Activated T-cell treated with anti-CD3 and anti-CD28 coated beads, Interleukin-2, amount 50 U/mL, for 48 hours (primary cell): Measurements from ENCODE around the gene FGF11.

ENCODE experiments used
- DNase-seq, 2 experiments: peaks; one replicate each; pipeline ENCODE4 v3.0.0-alpha.2; 2020

The FGF11 gene

GRCh38 chr17:7408863-7409262 is 30.4 kb upstream of the FGF11 start:
- no peak for DNase-seq

GRCh38 chr17:7409716-7410115 is 29.6 kb upstream of the FGF11 start:
- DNase-seq = no peak

DNA sequence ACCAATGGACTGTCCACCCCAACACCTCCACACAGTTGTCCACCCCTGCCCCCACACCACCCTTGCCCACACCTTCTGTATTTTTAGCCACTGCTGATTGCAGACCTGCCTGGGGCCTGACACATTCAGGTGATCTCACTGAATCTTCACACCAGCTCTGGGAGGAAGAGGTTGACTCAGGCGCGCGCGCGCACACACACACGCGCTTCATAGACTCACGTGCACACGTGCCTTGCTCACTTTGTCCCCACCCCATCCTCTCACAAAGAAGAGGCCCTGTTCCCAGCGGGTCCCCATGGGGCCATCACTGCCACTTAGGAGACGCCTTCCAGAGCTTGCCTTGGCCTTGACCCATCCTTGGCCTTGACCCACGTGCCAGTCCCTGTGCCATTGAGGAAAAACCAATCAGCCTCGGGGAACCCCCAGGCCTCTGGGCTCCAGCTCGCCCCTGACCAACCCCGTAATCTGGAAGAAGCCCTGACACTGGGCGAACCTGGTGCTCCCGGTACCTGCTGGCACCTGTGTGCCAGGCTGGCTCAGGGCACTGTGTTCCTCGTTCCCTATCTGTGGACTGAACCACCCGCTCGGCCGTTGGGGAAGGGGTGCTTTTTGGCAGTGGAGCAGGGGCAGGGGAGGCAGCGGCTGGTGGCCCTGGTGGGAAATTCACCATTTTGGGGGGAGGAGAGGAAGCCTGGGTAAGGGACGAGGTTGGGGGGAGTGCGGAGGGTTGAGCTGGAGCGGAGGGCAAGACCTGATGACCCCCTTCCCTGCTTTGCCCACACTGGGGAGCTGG is 28.5 kb upstream of the FGF11 start:
- no peak for DNase-seq

DNA sequence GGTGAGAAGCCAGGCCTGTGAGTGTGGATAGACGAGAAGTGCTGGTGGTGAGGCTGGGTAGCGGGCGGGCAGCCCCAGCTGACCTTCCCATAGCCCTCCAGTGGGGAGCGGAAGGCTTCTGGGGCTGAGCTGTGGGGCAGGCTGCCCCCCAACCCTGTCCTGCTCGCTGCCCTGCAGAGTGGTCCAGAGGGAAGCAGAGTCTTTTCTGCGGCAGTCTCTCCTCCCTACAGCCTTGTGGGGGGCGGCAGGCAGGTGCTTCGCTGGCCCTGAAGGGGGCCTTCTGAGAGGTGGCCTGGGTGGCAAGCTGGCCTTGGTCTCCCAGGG is 27.9 kb upstream of the FGF11 start:
- DNase-seq = no peak

GRCh38 chr17:7413346-7413985 is 25.8 kb upstream of the FGF11 start:
- no peak for DNase-seq

GRCh38 chr17:7414837-7415236 is 24.5 kb upstream of the FGF11 start:
- DNase-seq = no peak

- no peak for DNase-seq
These were observed 23.5 kb upstream of the FGF11 start for GRCh38 chr17:7415784-7416183.

DNA sequence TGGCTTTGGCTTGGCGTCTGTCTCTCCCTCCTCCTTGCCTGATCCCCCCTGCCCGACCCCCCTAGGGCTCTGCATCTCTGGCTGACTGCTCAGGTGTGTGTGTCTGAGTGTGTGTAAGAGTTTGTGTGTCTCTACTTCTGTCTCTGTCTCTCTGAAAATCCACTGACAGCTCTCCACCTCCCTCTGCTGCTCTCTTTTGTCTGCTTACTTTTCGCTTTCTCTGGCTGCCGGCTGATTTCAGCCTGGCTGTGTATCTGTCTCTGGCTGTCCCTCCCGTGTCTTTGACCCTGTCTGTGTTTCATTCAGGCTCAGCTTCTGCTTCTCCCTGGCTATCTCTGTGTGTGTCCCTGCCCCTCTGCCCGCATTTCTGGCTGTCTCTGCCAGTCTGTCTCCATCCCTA is 23.0 kb upstream of the FGF11 start:
- DNase-seq = no peak

- no peak for DNase-seq
These were observed 22.2 kb upstream of the FGF11 start for GRCh38 chr17:7417056-7417655.

DNA sequence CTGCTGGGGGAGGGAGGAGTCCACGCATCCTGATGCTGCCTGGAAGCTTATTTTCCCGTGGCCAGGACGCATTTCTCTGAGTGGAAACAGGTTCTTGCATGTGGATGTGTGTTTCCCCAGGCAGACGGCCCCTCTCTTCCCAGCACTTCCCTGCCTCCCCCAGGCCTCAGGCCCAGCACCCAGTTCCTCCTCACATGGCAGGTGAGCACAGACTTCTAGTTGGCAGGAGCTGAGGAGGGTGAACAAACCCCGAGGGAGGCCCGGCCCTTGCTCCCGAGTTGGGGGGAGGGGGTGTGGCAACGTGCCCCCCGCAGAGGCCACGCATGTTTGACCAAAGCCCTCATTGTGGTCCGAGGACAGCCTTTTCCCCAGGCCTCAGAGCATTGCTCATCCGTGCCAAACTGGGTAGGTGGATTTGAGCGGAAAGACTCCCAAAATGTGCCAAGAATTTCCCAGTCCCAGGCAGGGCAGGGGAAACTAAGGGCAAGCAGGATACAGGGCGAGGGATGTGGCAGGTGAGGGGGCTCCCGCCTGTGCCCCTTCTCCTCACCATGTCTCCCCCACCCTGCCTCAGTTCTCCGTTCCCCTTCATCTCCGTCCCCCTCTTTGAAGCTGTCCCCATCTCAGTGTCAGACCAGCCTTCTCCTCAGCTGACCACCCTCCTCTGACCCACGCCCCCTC is 20.7 kb upstream of the FGF11 start:
- no peak for DNase-seq

DNA sequence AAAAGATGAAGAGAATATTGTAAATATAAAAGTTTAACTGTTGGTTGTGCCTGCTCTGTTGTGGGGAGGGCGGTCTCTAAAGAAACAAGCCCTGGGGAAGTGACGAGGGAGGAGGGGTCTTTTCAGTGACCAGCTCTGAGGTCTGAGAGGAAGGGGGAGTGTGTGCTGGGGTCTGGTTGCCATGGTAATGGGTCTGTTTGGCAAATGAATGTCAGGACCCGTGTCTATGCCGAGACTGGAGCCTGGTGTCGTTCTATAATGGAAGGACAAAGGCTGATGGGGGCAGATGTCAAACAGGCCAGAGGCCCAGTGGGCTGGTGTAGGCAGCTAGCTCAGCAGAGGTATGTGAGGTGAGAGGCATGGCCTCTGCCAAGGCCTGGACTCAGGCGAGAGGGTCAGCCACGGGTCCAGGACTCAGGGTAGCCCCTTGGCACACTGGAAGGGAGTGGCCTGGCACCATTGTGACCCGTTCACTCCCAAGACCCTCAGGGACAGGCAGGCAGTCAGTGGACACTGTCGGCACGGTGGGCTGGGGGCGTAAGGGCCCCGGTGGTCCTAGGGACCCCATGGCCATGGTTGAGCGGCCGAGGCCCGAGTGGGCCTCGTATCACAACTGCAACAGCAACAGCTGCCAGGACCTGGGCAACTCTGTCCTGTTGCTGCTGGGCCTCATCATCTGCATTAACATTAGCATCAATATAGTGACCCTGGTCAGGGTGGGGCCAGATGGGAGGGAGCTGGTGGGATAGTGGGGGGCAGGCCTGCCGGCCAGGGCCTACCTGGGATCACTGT is 19.3 kb upstream of the FGF11 start, which contains the start of gene SPEM1:
TSS of gene SPEM1 (plus strand) at position 506 of the 792 bp plus-strand sequence. CDS start at position 567, 61 bp downstream.
- no peak for DNase-seq

DNA sequence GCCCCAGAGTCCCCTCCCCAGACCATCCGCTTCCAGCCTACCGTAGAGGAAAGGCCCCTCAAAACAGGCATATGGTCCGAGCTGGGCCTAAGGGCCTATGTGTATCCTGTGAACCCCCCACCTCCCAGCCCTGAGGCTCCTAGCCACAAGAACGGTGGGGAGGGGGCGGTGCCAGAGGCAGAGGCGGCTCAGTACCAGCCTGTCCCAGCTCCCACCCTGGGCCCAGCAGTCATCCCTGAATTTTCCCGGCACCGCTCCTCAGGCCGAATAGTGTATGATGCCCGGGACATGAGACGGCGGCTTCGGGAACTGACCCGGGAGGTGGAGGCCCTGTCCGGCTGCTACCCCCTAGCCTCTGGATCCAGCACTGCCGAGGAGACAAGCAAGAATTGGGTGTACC is 18.1 kb upstream of the FGF11 start:
- DNase-seq = no peak

DNA sequence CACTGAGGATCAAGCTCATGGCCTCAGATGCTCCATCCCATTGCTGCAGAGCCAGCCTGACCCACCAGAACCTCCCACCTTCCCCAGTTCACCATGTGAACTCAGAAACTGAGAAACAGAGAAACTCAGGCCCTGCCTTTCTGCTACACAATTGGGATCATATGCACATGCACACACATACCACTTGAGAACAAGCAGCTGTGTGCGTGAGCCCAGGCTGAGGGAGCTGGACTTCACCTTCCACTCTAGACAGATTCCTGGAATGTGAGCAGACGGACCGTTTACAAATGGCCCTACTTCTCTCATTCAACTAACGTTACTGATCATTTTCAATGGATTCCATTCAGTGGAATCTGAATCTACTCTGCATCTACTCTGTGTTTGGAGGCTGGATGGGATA is 15.6 kb upstream of the FGF11 start:
- DNase-seq = no peak

GRCh38 chr17:7425316-7425715 is 14.0 kb upstream of the FGF11 start, which contains the start of gene SPEM2:
TSS of gene SPEM2 (plus strand) at chr17:7425616. CDS start at chr17:7425689, 73 bp downstream.
- DNase-seq = no peak

DNA sequence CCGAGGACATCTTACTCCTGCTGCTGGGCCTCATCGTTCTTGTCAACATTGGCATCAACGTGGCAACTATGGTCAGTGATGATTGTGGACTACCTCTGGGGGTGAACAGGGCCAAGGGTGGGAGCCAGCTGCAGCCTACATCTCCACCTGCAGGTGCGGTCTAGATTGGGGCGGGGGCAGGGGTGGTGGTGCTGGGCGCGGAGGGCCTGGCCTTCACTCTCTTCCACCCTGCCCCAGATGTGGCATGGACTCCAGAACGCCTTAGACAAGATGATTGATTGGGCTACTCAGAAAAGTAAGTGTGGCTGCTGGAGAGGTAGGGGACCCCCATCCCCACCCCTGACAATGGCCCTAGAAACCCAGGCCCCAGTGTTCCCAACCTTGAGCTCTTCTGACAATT is 13.6 kb upstream of the FGF11 start:
- no peak for DNase-seq

DNA sequence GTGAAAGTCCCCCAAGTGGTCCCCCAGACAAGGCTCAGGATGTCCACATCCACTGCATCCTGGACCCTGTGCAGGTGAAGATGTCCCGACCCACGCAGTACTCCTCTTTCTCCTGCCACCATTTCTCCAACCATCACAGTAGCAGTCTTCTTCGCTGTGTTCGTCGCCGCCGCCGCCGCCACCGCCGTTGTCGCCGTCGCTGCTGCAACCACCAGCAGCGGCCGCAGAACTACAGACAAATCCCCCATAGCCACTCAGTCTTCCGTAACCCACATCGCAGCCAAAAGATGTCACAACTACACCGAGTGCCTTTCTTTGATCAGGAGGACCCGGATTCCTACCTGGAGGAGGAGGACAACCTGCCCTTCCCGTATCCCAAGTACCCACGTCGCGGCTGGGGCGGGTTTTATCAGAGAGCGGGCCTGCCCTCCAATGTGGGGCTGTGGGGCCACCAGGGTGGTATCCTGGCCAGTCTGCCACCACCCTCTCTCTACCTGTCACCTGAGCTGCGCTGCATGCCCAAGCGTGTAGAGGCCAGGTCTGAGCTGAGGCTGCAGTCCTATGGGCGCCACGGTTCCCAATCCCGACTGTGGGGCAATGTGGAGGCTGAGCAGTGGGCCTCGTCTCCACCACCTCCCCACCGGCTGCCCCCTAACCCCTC is 13.0 kb upstream of the FGF11 start:
- no peak for DNase-seq

DNA sequence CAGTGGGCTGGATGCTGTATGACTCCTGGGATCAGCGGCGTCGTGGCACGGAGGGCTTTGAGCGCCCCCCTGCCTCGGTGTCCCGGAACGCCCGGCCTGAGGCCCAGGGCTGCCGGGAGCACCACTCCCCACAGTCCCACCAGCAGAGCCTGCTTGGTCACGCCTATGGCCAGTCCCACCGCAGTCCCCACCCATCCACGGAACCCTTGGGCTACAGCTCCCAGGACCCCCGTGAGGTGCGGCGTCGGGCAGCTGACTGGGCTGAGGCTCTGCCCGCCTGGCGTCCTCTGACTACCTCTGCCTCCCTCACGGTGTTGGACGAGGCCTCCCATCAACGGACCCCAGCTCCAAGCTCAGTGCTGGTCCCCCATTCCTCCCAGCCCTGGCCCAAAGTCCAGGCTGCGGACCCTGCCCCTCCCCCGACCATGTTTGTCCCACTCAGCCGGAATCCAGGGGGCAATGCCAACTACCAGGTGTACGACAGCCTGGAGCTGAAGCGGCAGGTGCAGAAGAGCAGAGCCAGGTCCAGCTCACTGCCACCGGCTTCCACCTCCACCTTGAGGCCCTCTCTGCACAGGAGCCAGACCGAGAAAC is 12.3 kb upstream of the FGF11 start:
- no peak for DNase-seq

- no peak for DNase-seq
These were observed 11.8 kb upstream of the FGF11 start for GRCh38 chr17:7427549-7427948.

DNA sequence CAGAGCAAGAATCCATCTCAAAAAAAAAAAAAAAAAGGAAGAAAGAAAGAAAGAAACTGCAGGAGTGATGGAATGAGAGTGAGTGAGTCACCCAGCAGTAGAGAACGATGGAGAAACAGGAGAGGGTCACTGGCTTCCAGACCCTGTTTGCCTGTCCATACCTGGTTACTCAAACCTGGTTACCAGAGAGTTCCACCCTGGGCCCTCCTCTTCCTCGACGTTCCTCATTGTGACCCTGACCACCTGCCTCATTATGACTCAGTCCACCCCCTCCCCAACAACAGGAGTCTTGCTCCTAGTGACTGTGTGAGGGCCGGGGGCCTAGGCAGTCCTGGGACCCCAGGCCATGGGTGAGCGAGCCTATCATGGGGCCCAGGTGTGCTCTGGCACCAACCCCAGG is 10.8 kb upstream of the FGF11 start, which contains the start of gene SPEM3:
TSS of gene SPEM3 (plus strand) at position 301 of the 400 bp plus-strand sequence. CDS start at position 347, 46 bp downstream.
- DNase-seq = no peak

GRCh38 chr17:7429722-7430121 is 9.6 kb upstream of the FGF11 start:
- no peak for DNase-seq

DNA sequence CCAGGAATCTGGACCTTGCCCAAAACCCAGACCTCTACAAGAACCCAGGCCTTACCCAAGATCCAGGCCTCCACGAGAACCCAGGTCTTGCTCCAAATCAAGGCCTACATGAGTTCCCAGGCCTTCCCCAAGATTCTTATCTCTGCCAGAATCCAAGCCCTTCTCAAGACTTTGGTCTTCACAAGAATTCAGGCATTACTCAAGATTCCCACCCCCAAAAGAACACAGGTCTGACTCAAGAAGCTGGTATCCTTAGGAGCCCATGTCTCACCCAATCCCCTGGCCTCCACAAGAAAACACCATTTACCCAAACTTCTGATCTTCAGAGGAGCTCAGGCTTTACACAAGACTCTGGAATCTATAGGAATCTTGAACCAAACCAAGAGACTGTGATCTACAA is 8.1 kb upstream of the FGF11 start:
- no peak for DNase-seq

DNA sequence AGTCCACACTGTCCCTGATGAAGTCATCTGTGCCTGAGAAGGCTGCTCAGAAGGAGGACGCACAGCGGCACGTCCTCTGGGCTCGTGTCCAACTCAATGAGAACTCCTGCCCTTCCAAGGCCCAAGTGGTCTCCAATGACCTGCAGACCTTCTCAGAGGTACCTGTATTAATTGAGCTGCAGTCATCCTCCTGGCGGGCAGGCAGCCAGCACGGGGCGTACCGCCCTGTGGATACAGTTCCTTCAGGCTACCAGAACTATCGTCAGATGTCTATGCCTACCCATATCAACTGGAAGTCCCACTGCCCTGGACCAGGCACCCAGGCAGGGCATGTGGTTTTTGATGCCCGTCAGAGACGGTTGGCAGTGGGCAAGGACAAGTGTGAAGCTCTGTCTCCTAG is 7.0 kb upstream of the FGF11 start:
- DNase-seq = no peak
